BLaER1 (cell line): ENCODE measurements around the gene NPRL2.

ENCODE experiments used
- H3K27ac ChIP-seq: shearing (Covaris generic); formaldehyde crosslinking; 2 replicates; pipeline ENCODE4 v1.8.1; 2022
- H3K27me3 ChIP-seq: shearing (Covaris generic); formaldehyde crosslinking; 2 replicates; pipeline ENCODE4 v1.8.1; 2022
- H3K36me3 ChIP-seq: shearing (Covaris generic); formaldehyde crosslinking; 2 replicates; pipeline ENCODE4 v1.8.1; 2022
- H3K4me1 ChIP-seq: shearing (Covaris generic); formaldehyde crosslinking; 2 replicates; pipeline ENCODE4 v1.8.1; 2022
- H3K4me2 ChIP-seq: shearing (Covaris generic); formaldehyde crosslinking; 2 replicates; pipeline ENCODE4 v1.8.1; 2022
- H3K4me3 ChIP-seq: shearing (Covaris generic); formaldehyde crosslinking; 2 replicates; pipeline ENCODE4 v1.8.1; 2022
- H3K9ac ChIP-seq: shearing (Covaris generic); formaldehyde crosslinking; 2 replicates; pipeline ENCODE4 v1.8.1; 2022
- H3K9me3 ChIP-seq: shearing (Covaris generic); formaldehyde crosslinking; 2 replicates; pipeline ENCODE4 v1.8.1; 2022
- H4K20me1 ChIP-seq: shearing (Covaris generic); formaldehyde crosslinking; 2 replicates; pipeline ENCODE4 v1.8.1; 2022
- Cebpa-rat ChIP-seq: shearing (Covaris generic); IDR thresholded peaks from 2 replicates; pipeline ENCODE4 v1.8.1; 2022

NPRL2 gene

DNA sequence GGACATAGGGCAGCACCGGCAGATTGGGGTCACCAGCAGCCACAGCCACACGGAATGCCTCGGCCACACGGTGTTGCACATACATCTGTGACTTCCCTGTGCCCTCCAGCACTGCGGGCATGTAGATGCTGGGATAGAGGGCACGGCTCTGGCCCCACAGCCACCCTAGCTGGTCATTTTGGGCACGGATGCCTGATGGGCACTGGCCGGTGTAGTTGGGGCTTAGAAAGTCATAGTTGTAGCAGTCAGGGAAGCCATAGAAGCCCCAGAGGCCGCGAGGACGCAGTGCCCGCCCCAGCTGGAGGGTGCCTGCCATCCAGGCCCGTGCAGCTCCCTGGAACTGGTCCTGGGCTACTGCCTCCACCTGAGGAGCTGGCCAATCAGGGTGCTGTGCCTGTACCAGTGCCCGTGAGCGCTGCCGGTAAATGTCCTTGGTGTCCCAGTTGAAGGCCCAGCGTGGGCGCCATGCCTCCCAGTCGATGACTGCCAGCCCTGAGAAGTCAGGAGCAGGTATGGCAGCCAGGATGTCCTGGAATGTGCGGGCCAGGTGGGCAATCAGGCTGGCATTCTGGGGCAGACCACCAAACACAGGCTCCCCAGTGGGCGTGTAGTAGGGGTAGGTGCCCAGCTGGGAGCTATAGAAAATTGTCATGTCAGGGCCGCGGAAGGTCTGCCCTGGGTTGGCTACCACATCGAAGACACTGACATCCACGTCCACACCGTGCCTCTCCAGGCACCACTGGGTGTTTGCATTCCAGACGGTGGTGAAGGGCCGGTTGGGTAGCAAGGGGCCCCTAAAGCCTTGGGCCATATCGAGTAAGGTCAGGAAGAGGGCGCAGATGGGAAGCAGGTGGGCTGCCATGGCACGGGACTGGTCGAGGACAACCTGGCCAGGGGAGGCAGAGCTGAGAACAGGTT, 48.2 kb downstream of the NPRL2 start:
- H3K4me1 ChIP-seq: peaks cover 21% of the 10 kb centered on the region
- H3K4me2 ChIP-seq: no peak overlapping the region
- no peak overlapping the region for H3K27ac ChIP-seq
- H3K36me3 ChIP-seq: peaks cover 10% of the 10 kb centered on the region
- H3K9ac ChIP-seq: no peak overlapping the region
- TF ChIP-seq Cebpa-rat: no peak
- 0 out of 2 replicates have a peak, but pooled peaks cover 8% of the 10 kb centered on the region for H4K20me1 ChIP-seq
- H3K4me3 ChIP-seq: no peak overlapping the region
- no peaks in the 10 kb centered on the region for H3K27me3 ChIP-seq
- peaks cover 13% of the 10 kb centered on the region for H3K9me3 ChIP-seq

DNA sequence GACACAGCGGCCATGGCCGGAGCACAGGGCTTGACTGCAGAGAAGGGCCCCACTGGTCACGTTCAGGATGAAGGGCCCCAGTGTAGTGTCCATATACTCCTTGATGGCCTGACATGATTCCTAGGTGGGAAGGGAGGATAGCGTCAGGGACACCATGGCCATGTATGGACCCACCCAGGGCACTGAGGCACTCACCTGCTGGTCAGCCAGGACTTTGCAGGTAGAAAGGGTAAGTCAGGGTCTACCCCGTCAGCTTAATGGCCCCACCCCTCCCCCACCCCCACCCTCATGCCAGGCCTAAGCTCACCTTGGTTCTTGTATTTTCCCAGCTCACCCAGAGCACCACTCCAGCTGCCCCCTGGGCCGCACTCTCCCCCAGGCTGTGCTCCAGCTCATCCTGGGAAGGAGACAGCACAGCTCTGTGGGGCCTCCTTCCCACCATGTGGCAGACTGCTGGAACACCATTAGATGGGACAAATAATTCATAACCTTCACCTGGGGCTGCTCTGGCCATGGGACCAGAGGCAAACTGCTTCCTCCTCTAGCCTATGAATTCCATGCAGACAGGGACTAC, 49.8 kb downstream of the NPRL2 start:
- H3K4me3 ChIP-seq: no peak overlapping the region

DNA sequence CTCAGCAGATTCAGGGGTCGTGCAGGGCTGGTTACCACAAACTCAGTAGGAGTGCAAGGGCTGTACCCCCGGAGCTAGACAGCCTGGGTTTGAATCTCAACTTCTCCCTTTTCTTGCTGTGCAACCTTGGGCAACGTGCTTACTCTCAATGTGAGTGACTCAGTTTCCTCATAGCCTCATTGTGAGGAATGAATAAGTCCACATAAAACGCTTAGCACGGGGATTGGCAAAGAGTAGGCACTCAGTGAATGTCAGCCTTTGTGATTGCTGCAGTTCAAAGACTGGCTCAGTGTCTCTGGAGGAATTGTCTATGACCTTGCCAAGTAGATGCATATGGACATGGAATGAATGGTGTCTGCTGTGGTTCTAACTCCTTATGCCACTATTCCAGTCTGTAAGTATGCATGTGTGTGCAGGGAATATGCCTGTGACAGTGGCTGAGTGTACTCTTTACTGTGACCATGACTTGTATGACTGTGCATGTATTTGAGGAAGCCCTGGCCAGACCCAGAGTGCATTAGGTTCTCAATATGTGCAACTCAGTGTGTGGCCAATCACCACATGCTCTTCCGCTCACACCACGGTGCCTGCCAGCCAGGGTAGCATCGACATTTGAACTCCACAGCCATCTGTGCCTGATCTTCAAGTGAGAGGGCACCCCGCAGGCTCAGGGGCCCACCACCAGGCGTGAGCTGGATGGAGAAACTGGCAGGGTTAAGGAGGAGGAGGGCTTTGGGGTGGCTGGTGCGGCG, 50.5 kb downstream of the NPRL2 start:
- Histone ChIP-seq H3K9ac (peak overlapping the region; percentile 70), H4K20me1 (0 out of 2 replicates have a peak, but pooled peaks cover 8% of the 10 kb centered on the region), H3K36me3 (peaks cover 8% of the 10 kb centered on the region; the same call in 1 of the 2 replicates), H3K4me3 (peak overlapping the region; percentile 78), H3K27ac (peak overlapping the region; percentile 36; the same call in 1 of the 2 replicates), H3K9me3 (no peaks in the 10 kb centered on the region), H3K4me2 (peak overlapping the region; percentile 84), H3K27me3 (no peaks in the 10 kb centered on the region), H3K4me1 (peaks cover 21% of the 10 kb centered on the region)
- TF ChIP-seq Cebpa-rat: no peak

More for the DNA sequence above, 49.8 kb downstream of the NPRL2 start:
- H3K36me3 ChIP-seq: peaks cover 8% of the 10 kb centered on the region; the same call in 1 of the 2 replicates
- H3K27ac ChIP-seq: no peak overlapping the region
- no peaks in the 10 kb centered on the region for H3K27me3 ChIP-seq
- no peak overlapping the region for H3K4me2 ChIP-seq
- H3K4me1 ChIP-seq: peaks cover 21% of the 10 kb centered on the region
- no peak for TF ChIP-seq Cebpa-rat
- no peaks in the 10 kb centered on the region for H3K9me3 ChIP-seq
- 0 out of 2 replicates have a peak, but pooled peaks cover 8% of the 10 kb centered on the region for H4K20me1 ChIP-seq
- H3K9ac ChIP-seq: no peak overlapping the region

DNA sequence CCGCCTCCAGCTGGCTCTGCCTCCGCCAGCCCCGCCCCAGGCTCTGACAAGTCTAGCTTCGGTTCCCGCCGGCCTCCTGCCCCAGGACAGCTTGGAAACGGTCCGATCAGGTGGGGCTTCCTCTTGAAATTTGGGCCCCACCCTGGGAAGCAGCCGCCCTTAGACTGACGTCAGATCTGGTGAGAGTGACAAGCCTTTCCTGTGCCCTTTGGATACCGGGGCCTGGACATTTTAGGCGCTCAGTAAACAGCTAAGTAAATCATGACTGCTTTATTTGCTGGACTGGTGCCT, 51.0 kb downstream of the NPRL2 start:
- no peaks in the 10 kb centered on the region for H3K9me3 ChIP-seq
- peaks cover 21% of the 10 kb centered on the region for H3K4me1 ChIP-seq
- H3K36me3 ChIP-seq: peaks cover 8% of the 10 kb centered on the region; the same call in 1 of the 2 replicates
- H3K9ac ChIP-seq: peak overlapping the region; percentile 70
- H3K27me3 ChIP-seq: no peaks in the 10 kb centered on the region
- no peak for TF ChIP-seq Cebpa-rat
- H4K20me1 ChIP-seq: 0 out of 2 replicates have a peak, but pooled peaks cover 8% of the 10 kb centered on the region
- peak overlapping the region; percentile 78 for H3K4me3 ChIP-seq
- peak overlapping the region; percentile 84 for H3K4me2 ChIP-seq
- peak overlapping the region; percentile 36; the same call in 1 of the 2 replicates for H3K27ac ChIP-seq

DNA sequence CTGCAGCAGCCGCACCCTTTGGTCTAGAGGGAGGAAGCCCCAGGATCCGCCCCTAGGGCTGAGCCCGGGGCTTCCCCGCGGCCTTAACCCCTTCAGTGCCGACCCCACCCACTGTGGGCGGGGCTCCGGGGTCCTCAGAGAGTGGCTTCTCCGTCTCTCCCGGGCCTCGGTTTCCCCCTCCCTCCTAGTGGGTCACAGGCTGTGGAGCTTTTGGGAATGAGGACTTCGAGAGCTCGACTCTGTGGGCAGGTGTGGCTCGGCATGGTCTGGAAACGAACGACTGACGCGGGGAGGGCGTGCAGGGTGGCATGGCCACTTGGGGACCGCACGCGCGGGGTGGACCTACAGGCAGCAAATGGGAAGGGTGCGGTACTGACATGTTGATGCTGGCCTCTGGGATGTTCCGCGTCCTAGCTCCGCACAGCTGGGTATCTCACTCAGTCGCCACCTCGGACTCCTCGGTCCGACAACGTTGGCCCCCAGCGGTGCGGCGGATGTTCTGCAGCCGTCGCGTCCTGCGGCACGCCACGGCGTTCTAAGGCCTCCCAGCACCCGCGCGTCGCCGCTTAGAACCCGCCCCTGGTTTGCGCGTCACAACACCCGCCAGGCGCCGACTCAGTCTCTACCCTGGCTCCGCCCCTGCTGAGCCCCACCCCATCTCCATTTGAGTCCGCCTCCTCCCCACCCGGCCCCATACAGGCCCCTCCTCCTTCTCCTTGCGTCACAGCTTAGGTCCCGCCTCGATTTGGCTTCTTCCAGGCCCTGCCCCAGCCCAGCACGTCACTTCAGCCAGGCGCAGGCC, 51.5 kb downstream of the NPRL2 start, which contains the start of the genes HYAL3 and NAA80:
Gene HYAL3, minus strand, starts transcription at position 570 of the 802 bp plus-strand sequence. CDS start 3,803 bp downstream, outside the sequence.
Gene NAA80, minus strand, starts transcription at position 570 of the 802 bp plus-strand sequence. CDS start 1,942 bp downstream, outside the sequence.
- no peaks in the 10 kb centered on the region for H3K9me3 ChIP-seq
- H3K4me2 ChIP-seq: peak within 1 kb of the TSS; percentile 96
- H3K4me3 ChIP-seq: peak within 1 kb of the TSS; percentile 78
- TF ChIP-seq Cebpa-rat: no peak
- H3K9ac ChIP-seq: peak within 1 kb of the TSS; percentile 82
- H4K20me1 ChIP-seq: 0 out of 2 replicates have a peak, but pooled peaks cover 8% of the 10 kb centered on the region
- no peaks in the 10 kb centered on the region for H3K27me3 ChIP-seq
- peaks cover 8% of the 10 kb centered on the region; the same call in 1 of the 2 replicates for H3K36me3 ChIP-seq
- peak within 1 kb of the TSS; percentile 82 for H3K27ac ChIP-seq
- H3K4me1 ChIP-seq: peaks cover 21% of the 10 kb centered on the region

DNA sequence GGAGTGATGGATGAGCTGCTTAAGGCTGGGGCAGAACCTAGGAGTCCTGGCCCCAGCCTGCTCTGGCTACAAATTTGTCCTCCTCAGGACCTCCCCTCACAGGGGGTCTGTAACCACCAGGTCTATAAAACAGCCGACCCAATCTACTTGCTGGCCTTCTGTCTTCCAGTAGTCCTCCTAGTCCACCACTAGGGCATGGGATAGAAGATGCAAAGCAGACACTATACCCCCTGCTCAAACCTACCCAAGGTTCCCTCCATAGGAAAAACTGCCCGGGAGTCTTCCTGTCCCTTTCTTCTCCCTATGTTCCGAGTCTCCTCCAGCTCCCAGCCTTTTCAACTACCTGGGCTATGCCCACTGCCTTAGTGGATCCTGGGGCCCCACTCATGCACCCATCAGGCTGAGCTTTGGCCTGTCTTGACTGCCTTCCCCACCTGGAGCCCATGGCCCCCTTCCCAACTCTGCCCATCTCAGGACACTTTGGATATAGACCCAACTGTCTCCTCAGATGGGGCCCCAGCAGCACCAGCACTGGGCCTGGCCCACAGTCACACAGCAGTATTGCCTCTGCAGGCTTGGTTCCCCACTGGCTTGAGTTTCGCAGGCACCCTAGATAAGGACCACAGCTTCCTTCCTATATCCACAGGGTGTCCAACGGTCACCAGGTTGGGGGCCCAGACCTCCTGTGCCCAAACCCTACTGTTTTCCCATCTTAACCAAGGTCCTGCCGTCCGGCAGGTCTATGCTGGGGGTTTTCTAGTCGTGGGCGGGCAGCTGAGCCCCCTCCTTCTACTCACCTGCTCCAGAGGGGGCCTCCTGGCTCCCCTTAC, 52.5 kb downstream of the NPRL2 start:
- Histone ChIP-seq H3K4me3 (peak overlapping the region; percentile 78), H3K9me3 (no peaks in the 10 kb centered on the region), H3K9ac (peak overlapping the region; percentile 82; the same call in 1 of the 2 replicates), H3K27me3 (no peaks in the 10 kb centered on the region), H3K27ac (peak overlapping the region; percentile 82), H3K36me3 (peaks cover 8% of the 10 kb centered on the region; the same call in 1 of the 2 replicates), H3K4me2 (peak overlapping the region; percentile 96), H4K20me1 (0 out of 2 replicates have a peak, but pooled peaks cover 8% of the 10 kb centered on the region), H3K4me1 (peaks cover 26% of the 10 kb centered on the region)
- TF ChIP-seq Cebpa-rat: no peak

DNA sequence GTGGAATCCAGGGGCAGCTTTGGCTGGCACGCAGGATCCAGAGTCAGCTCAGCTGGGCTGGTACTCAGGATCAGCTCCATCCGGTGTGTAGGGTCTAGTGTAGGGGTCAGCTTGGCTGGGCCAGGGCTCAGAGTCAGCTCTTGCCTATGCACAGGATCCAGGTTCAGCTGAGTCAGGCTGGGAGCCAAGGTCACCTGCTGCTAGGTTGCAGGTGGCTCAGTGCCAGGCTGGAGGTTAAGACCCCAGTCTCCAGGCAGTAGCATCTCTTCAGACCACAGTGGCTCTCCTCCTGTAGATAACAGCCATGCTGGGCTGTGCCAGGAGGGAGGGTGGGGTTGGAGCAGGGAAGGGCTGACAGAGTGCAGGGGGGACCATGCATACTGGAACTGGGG, 53.2 kb downstream of the NPRL2 start:
- H3K4me3 ChIP-seq: no peak overlapping the region

More for the DNA sequence above, 53.2 kb downstream of the NPRL2 start:
- Histone ChIP-seq H4K20me1 (0 out of 2 replicates have a peak, but pooled peaks cover 8% of the 10 kb centered on the region), H3K27ac (no peak overlapping the region), H3K4me2 (0 out of 2 replicates have a peak overlapping the region, but pooled peaks have one; percentile 96), H3K36me3 (peaks cover 8% of the 10 kb centered on the region; the same call in 1 of the 2 replicates), H3K9me3 (no peaks in the 10 kb centered on the region), H3K9ac (no peak overlapping the region), H3K4me1 (peaks cover 32% of the 10 kb centered on the region), H3K27me3 (no peaks in the 10 kb centered on the region)
- no peak for TF ChIP-seq Cebpa-rat
